Measurements from ENCODE around the gene HMCN2. TPM values are rescaled to one million over a fixed set of nuclear protein-coding genes. Genes with fewer than 3 reads are reported as not detected.

Gene HMCN2
- total RNA-seq, 1 donor from 2014 or later, result 0.64 TPM

GRCh38 chr9:130443456-130443801, 177.9 kb downstream of the HMCN2 start:
- DNase-seq (ENCODE audit: extremely low read depth, low read depth, low spot score), result no peak

GRCh38 chr9:130443840-130444492, 178.4 kb downstream of the HMCN2 start:
- DNase-seq (ENCODE audit: extremely low read depth, low read depth, low spot score), result no peak

GRCh38 chr9:130444565-130445221, 179.1 kb downstream of the HMCN2 start, which contains the start of gene ASS1:
TSS of gene ASS1 (plus strand) at chr9:130444961. CDS start at chr9:130452229, 7,268 bp downstream.
- no peak for DNase-seq (ENCODE audit: extremely low read depth, low read depth, low spot score)

- no peak for DNase-seq (ENCODE audit: extremely low read depth, low read depth, low spot score)
These were observed 179.9 kb downstream of the HMCN2 start for GRCh38 chr9:130445268-130445983.

- DNase-seq (ENCODE audit: extremely low read depth, low read depth, low spot score), result no peak
These were observed 180.7 kb downstream of the HMCN2 start for GRCh38 chr9:130446101-130446861.

GRCh38 chr9:130447193-130447816, 181.7 kb downstream of the HMCN2 start:
- no peak for DNase-seq (ENCODE audit: extremely low read depth, low read depth, low spot score)

GRCh38 chr9:130448035-130448624, 182.6 kb downstream of the HMCN2 start:
- no peak for DNase-seq (ENCODE audit: extremely low read depth, low read depth, low spot score)

GRCh38 chr9:130448771-130449603, 183.4 kb downstream of the HMCN2 start:
- DNase-seq (ENCODE audit: extremely low read depth, low read depth, low spot score), result no peak

- no peak for DNase-seq (ENCODE audit: extremely low read depth, low read depth, low spot score)
These were observed 184.9 kb downstream of the HMCN2 start for GRCh38 chr9:130450344-130451003.

- no peak for DNase-seq (ENCODE audit: extremely low read depth, low read depth, low spot score)
These were observed 185.4 kb downstream of the HMCN2 start for GRCh38 chr9:130451004-130451390.

GRCh38 chr9:130451509-130452388, 186.2 kb downstream of the HMCN2 start:
- peak; percentile 52 for DNase-seq (ENCODE audit: extremely low read depth, low read depth, low spot score)

GRCh38 chr9:130452835-130453234, 187.3 kb downstream of the HMCN2 start:
- no peak for DNase-seq (ENCODE audit: extremely low read depth, low read depth, low spot score)

GRCh38 chr9:130453487-130453886, 187.9 kb downstream of the HMCN2 start:
- DNase-seq (ENCODE audit: extremely low read depth, low read depth, low spot score), result peak; percentile 7

- no peak for DNase-seq (ENCODE audit: extremely low read depth, low read depth, low spot score)
These were observed 188.7 kb downstream of the HMCN2 start for GRCh38 chr9:130454096-130454811.

- no peak for DNase-seq (ENCODE audit: extremely low read depth, low read depth, low spot score)
These were observed 189.3 kb downstream of the HMCN2 start for GRCh38 chr9:130454812-130455325.

- DNase-seq (ENCODE audit: extremely low read depth, low read depth, low spot score), result no peak
These were observed 192.7 kb downstream of the HMCN2 start for GRCh38 chr9:130458027-130458803.

- no peak for DNase-seq (ENCODE audit: extremely low read depth, low read depth, low spot score)
These were observed 193.2 kb downstream of the HMCN2 start for GRCh38 chr9:130458804-130459067.

Data from glomerular endothelial cell (primary cell).